RWPE2 (cell line): ENCODE results near the gene UBL4A.

Experiments used
- ATAC-seq: fragments of 200-7000 bp; cut with Tn5 transposase; 3 replicates; pipeline ENCODE4 v1.9.1; 2021; ENCODE audit warnings: low read depth
- DNase-seq: peaks from one replicate; pipeline ENCODE4 v3.0.0-alpha.2; 2020; ENCODE audit warnings: low spot score
- H3K27ac ChIP-seq: fragments of 450-650 bp; 2 replicates; pipeline ENCODE4 v1.5.1; 2017; ENCODE audit warnings: mild to moderate bottlenecking; ENCODE audit not compliant: poor library complexity, severe bottlenecking
- H3K27me3 ChIP-seq: fragments of 250-450 bp; sonication (Bioruptor Pico); 2 replicates; pipeline ENCODE4 v1.5.1; 2021; ENCODE audit warnings: mild to moderate bottlenecking, moderate library complexity; ENCODE audit not compliant: insufficient read depth, poor library complexity, severe bottlenecking
- H3K36me3 ChIP-seq: fragments of 250-450 bp; sonication (Bioruptor Pico); 2 replicates; pipeline ENCODE4 v1.5.1; 2020; ENCODE audit warnings: low read depth, mild to moderate bottlenecking, moderate library complexity
- H3K4me1 ChIP-seq: fragments of 250-450 bp; sonication (Bioruptor Pico); 2 replicates; pipeline ENCODE4 v1.5.1; 2021; ENCODE audit warnings: mild to moderate bottlenecking, moderate library complexity; ENCODE audit not compliant: insufficient read depth, poor library complexity, severe bottlenecking
- H3K4me3 ChIP-seq: fragments of 250-450 bp; sonication (Bioruptor Pico); 2 replicates; pipeline ENCODE4 v1.5.1; 2021; ENCODE audit warnings: mild to moderate bottlenecking, moderate library complexity; ENCODE audit not compliant: severe bottlenecking
- H3K9me3 ChIP-seq: fragments of 250-450 bp; sonication (Bioruptor Pico); 2 replicates; pipeline ENCODE4 v1.5.1; 2021; ENCODE audit warnings: mild to moderate bottlenecking, moderate library complexity; ENCODE audit not compliant: severe bottlenecking
- CTCF ChIP-seq: fragments of 450-650 bp; IDR thresholded peaks from one replicate; pipeline ENCODE4 v1.5.1; 2017; ENCODE audit warnings: mild to moderate bottlenecking, moderate library complexity; ENCODE audit not compliant: poor library complexity, severe bottlenecking

UBL4A gene

GRCh38 chrX:154488336-154489075 is 2.1 kb upstream of the UBL4A start:
- Histone ChIP-seq H3K4me1 (no peaks in the 10 kb centered on the region), H3K36me3 (peaks cover 32% of the 10 kb centered on the region), H3K27ac (no peak overlapping the region), H3K27me3 (no peaks in the 10 kb centered on the region), H3K9me3 (no peaks in the 10 kb centered on the region), H3K4me3 (no peak overlapping the region)
- ATAC-seq (no peak), DNase-seq (peak; percentile 40)
- no peak for TF ChIP-seq CTCF

- Histone ChIP-seq H3K9me3 (no peaks in the 10 kb centered on the region), H3K27me3 (no peaks in the 10 kb centered on the region), H3K27ac (peak overlapping the region; percentile 80), H3K4me1 (no peaks in the 10 kb centered on the region), H3K36me3 (peaks cover 32% of the 10 kb centered on the region), H3K4me3 (no peak overlapping the region)
- DNase-seq = peak; percentile 36
- ATAC-seq = no peak
- TF ChIP-seq CTCF = no peak
Measured at GRCh38 chrX:154487518-154488290, 1.3 kb upstream of the UBL4A start.

- H3K27me3 ChIP-seq = no peaks in the 10 kb centered on the region
- H3K9me3 ChIP-seq = no peaks in the 10 kb centered on the region
- ATAC-seq = no peak
- peaks cover 32% of the 10 kb centered on the region for H3K36me3 ChIP-seq
- H3K27ac ChIP-seq = peak overlapping the region; percentile 80
- TF ChIP-seq CTCF = no peak
- no peaks in the 10 kb centered on the region for H3K4me1 ChIP-seq
- H3K4me3 ChIP-seq = peak overlapping the region; percentile 64
- peak; percentile 38 for DNase-seq
Measured at GRCh38 chrX:154486052-154486395, 391 bp downstream of the UBL4A start.

- no peaks in the 10 kb centered on the region for H3K4me1 ChIP-seq
- no peak for ATAC-seq
Measured at GRCh38 chrX:154485150-154486051, 1.0 kb downstream of the UBL4A start.

More at GRCh38 chrX:154485150-154486051, 1.0 kb downstream of the UBL4A start:
- Histone ChIP-seq H3K36me3 (peaks cover 32% of the 10 kb centered on the region), H3K27me3 (no peaks in the 10 kb centered on the region), H3K9me3 (no peaks in the 10 kb centered on the region), H3K4me3 (peak overlapping the region; percentile 64), H3K27ac (peak overlapping the region; percentile 80)
- no peak for DNase-seq
- TF ChIP-seq CTCF = no peak
